GM10266 (cell line): ENCODE measurements around the gene CGB2.
A peak's percentile ranks its signal among the peaks of the same experiment; 100 is the strongest.

ENCODE experiments used
- DNase-seq: peaks from one replicate; pipeline ENCODE4 v3.0.0; 2012; ENCODE audit errors: extremely low spot score
- TF ChIP-seq, protein P1 (sequence below): IDR thresholded peaks from 2 replicates; pipeline ENCODE4 v1.5.1; 2012; ENCODE audit warnings: mild to moderate bottlenecking, low read depth; ENCODE audit not compliant: control insufficient read depth, insufficient read depth; ENCODE audit errors: missing control alignments

Gene CGB2

DNA sequence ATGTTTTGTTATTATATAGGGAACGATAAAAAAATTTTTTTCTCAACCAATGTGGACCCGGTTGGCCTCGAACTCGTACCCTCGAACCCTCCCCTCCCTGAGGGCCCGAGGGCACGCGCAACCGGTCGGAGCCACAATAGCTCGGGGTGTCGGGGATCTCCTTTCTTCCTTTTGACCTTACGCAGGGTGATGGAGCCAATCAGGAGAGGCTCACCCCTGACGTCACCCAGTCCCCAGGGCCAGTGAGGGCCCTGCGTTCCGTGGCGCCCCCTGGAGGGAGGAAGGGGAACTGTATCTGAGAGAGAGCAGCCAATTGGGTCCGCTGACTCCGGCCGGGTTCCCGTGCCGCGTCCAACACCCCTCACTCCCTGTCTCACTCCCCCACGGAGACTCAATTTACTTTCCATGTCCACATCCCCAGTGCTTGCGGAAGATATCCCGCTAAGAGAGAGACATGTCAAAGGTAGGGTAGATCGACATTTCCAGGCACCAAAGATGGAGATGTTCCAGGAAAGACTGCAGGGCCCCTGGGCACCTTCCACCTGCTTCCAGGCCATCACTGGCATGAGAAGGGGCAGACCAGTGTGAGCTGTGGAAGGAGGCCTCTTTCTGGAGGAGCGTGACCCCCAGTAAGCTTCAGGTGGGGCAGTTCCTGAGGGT is at the start of gene CGB2:
TSS of gene CGB2 (plus strand) at position 249 of the 660 bp plus-strand sequence. CDS start at position 455, 206 bp downstream.
- TF ChIP-seq, protein P1, sequence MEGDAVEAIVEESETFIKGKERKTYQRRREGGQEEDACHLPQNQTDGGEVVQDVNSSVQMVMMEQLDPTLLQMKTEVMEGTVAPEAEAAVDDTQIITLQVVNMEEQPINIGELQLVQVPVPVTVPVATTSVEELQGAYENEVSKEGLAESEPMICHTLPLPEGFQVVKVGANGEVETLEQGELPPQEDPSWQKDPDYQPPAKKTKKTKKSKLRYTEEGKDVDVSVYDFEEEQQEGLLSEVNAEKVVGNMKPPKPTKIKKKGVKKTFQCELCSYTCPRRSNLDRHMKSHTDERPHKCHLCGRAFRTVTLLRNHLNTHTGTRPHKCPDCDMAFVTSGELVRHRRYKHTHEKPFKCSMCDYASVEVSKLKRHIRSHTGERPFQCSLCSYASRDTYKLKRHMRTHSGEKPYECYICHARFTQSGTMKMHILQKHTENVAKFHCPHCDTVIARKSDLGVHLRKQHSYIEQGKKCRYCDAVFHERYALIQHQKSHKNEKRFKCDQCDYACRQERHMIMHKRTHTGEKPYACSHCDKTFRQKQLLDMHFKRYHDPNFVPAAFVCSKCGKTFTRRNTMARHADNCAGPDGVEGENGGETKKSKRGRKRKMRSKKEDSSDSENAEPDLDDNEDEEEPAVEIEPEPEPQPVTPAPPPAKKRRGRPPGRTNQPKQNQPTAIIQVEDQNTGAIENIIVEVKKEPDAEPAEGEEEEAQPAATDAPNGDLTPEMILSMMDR: peak; percentile 33
- DNase-seq: peak; percentile 85

DNA sequence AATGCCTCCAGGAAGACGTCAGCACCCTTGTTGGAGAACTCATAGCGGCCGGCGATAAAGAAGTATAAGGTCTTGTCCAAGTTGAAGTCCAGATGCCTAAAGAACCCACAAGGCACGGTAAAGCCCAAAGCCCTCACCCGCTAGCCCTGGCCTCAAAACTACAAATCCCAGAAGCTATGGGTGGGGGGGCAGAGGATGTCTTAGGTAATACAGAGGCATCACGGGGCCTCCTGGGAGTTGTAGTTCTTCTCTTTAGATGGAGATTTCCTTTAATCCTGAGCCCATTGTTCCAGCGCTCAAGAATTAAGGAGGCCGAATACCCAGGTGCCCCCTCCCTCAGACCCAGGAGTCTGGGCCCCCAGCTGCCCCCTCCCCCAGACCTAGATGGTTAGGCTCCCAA is 49.4 kb upstream of the CGB2 start:
- TF ChIP-seq, protein P1: no peak
- no peak for DNase-seq

DNA sequence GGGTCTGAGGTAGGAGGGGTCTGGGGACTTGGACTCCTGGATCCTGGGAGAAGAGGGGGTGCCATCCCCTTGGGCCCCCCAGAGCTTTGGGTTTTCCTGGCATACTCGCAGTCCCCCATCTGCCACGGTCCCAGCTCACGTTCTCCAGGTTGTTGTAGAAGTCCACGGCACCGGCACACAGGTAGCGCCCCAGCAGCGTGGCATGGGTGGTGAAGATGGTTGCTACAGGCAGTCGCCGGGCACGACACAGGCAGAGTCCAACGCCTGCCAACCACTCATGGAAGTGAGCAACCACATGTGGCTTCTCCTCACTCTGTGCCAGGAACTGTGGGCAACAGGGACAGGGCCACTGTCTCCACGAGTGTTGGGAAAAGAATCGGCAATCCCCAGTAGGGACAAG is 46.0 kb upstream of the CGB2 start:
- no peak for DNase-seq
- TF ChIP-seq, protein P1: no peak

DNA sequence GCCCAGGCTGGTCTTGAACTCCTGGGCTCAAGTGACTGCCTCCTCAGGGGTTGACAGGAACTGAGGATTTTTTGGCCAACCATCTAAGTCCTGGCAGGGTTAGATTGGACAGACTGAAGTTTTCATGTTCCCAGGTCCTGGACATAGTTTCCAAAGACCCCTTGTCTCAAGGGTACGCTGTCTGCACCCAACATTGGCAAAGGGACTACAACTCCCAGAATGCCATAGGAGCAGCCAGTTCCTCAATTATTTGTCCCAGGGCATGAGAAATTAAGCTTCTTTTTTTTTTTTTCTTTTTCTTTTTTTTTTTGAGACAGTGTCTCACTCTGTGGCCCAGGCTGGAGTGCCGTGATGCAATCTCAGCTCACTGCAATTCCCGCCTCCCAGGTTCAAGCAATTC is 45.5 kb upstream of the CGB2 start:
- TF ChIP-seq, protein P1: no peak
- DNase-seq: no peak

DNA sequence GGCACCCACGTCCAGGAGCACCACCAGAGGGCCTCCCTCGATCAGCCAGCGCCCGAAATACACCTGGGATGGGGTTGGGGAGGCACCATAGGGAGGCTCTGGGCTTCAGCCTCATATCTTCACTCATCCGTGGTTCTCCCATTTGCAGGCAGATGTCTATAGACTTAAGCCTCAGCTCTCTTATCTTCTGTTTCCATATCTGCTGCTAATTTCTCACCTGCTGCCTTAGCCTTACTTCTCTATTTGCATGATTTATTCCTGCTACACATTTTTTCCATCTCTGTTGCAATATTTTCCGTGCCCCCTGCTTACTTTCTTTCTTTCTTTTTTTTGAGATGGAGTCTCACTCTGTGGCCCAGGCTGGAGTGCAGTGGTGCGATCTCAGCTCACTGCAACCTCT is 44.4 kb upstream of the CGB2 start:
- TF ChIP-seq, protein P1: no peak
- no peak for DNase-seq

DNA sequence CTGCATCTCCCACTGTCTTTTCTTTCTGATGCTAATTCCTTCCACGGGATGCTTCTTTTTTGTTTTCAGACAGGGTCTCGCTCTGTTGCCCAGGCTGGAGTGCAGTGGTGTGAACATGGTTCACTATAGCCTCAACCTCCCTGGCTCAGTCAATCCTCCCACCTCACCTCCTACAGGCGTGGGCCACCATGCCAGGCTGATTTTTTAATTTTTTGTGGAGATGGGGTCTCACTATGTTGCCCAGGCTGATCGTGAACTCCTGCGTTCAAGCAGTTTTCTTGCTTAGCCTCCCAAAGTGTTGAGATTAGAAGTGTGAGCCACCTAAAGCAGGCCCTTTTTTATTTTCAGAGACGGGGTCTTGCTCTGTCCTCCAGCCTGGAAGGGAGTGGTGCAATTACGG is 43.4 kb upstream of the CGB2 start:
- TF ChIP-seq, protein P1: no peak
- DNase-seq: no peak

DNA sequence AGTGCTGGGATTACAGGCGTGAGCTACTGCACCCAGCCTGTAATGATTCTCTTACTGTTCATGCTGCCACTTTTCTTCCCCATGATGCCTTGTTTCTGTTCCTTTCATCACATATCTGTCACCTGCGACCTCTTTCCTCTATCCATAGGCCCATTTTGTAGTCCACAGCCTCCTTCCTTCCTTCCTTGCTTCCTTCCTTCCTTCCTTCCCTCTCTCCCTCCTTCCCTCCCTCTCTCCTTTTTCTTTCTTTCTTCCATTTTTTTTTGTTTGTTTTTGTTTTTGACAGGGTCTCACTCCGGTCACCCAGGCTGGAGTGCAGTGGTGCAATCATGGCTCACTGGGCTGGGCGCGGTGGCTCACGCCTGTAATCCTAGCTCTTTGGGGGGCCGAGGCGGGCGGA is 42.8 kb upstream of the CGB2 start:
- no peak for DNase-seq
- TF ChIP-seq, protein P1: no peak
